Thymus (tissue), 14 donors: ENCODE data around the gene MORC1. TPM values are rescaled to one million over a fixed set of nuclear protein-coding genes. Genes with fewer than 3 reads are reported as not detected.

Source experiments
- DNase-seq, 9 donors: peaks; one replicate each; pipeline ENCODE4 v3.0.0-alpha.2; 2013; ENCODE audit warnings: low spot score in 9 of 9, low read depth in 6 of 9, missing footprints in 1 of 9
- H3K27ac ChIP-seq, 2 donors: one replicate each; pipeline ENCODE4 v1.5.1; 2013; ENCODE audit warnings: control low read depth in 1 of 2, low read depth in 1 of 2, low read length in 1 of 2, mild to moderate bottlenecking in 1 of 2, moderate library complexity in 1 of 2
- H3K27me3 ChIP-seq, 2 donors: one replicate each; pipeline ENCODE4 v1.5.1; 2013; ENCODE audit warnings: low read length in 1 of 2; ENCODE audit not compliant: control insufficient read depth in 2 of 2, insufficient read depth in 1 of 2
- H3K36me3 ChIP-seq, 2 donors: one replicate each; pipeline ENCODE4 v1.5.1; 2013; ENCODE audit warnings: low read length in 1 of 2, mild to moderate bottlenecking in 1 of 2, moderate library complexity in 1 of 2; ENCODE audit not compliant: control insufficient read depth in 2 of 2, insufficient read depth in 2 of 2
- H3K4me1 ChIP-seq, 2 donors: one replicate each; pipeline ENCODE4 v1.5.1; 2013; ENCODE audit warnings: low read length in 2 of 2; ENCODE audit not compliant: control insufficient read depth in 2 of 2, insufficient read depth in 2 of 2
- H3K4me3 ChIP-seq, 2 donors: one replicate each; pipeline ENCODE4 v1.5.1; 2013; ENCODE audit warnings: low read length in 2 of 2, control low read depth in 1 of 2, mild to moderate bottlenecking in 1 of 2
- H3K9me3 ChIP-seq, 2 donors: one replicate each; pipeline ENCODE4 v1.5.1; 2013; ENCODE audit warnings: low read length in 1 of 2, mild to moderate bottlenecking in 1 of 2; ENCODE audit not compliant: control insufficient read depth in 2 of 2, insufficient read depth in 1 of 2
- WGBS: extraction: QIAGEN DNeasy Blood & Tissue Kit; methylation state at CpG from one replicate; pipeline ENCODE4 v1.1.7; 2013; 5-methylcytosine and 5-hydroxymethylcytosine counted together
- long read RNA-seq, 10 donors: transcript quantifications; one replicate each; lab custom pipeline, GENCODE V29; 2026
- polyA plus RNA-seq: library from polyadenylated mRNA; stranded (reverse); fragments of 200-250 nt; gene quantifications from one replicate; pipeline ENCODE4 v1.2.3, GENCODE V29; 2013
- total RNA-seq: library from RNA; stranded (reverse); fragments of 120-200 nt; gene quantifications from one replicate; pipeline ENCODE4 v1.2.4, GENCODE V29; 2013
- donor health status: healthy.

Gene MORC1
- 0.05 TPM for total RNA-seq
- 0.27 TPM for polyA plus RNA-seq
- long read RNA-seq, donor 1, result 0 reads
- long read RNA-seq, donor 2, result 0 reads
- long read RNA-seq, donor 3, result 0 reads
- long read RNA-seq, donor 4, result 0 reads
- long read RNA-seq, donor 5, result 0 reads
- long read RNA-seq, donor 6, result 0 reads
- long read RNA-seq, donor 7, result 0 reads
- long read RNA-seq, donor 8, result 0 reads
- long read RNA-seq, donor 9, result 0 reads
- long read RNA-seq, donor 10, result 0 reads

GRCh38 chr3:109117939-109118338, at the start of gene MORC1:
TSS of gene MORC1 (minus strand) at chr3:109118134. CDS start at chr3:109118059, 75 bp downstream.
- Histone ChIP-seq H3K27ac (no peak within 1 kb of the TSS), H3K36me3 (no peaks in the 10 kb centered on the region), H3K27me3 (no peaks in the 10 kb centered on the region), H3K9me3 (no peaks in the 10 kb centered on the region), H3K4me3 (no peak within 1 kb of the TSS), H3K4me1 (no peaks in the 10 kb centered on the region)
- 97% methylated on average over 38 of the region's 38 CpGs for WGBS
- DNase-seq, result no peak

GRCh38 chr3:109165905-109166304, 48.0 kb upstream of the MORC1 start:
- no peaks in the 10 kb centered on the region for H3K9me3 ChIP-seq
- no peak for DNase-seq
- no peak overlapping the region for H3K27ac ChIP-seq
- 97% methylated on average over 4 of the region's 4 CpGs for WGBS
- H3K27me3 ChIP-seq, result no peaks in the 10 kb centered on the region
- H3K4me1 ChIP-seq, result no peaks in the 10 kb centered on the region
- H3K4me3 ChIP-seq, result no peak overlapping the region
- no peaks in the 10 kb centered on the region for H3K36me3 ChIP-seq

DNA sequence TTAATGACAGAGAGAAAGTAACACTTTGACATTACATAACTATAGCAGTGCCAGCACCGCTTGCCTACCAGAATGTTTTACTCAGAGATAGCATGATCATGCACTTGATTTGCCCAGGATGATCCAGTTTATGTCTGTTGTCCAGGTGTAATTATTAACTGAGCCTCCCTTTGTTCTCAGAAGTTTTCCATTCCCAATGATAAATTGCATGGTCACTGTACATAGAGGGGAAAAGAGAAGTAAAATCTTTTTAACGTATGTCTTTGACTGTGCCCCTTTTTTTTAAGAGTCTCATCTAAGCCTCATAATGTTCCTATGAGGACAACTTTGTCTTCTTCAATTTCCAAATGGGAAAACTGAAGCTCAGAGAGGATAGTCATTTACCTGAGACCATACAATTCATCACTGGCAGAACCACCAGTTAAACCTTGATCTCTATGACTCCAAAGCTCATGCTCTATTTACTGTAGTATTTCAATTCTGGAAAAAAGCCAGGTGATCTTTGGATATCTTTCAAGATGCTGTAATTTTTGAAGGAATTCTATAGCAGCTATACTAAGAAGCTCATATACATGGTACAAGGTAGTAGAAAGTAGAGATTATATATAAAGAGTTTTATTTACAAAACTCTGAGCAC, 43.7 kb upstream of the MORC1 start:
- Histone ChIP-seq H3K4me3 (no peak overlapping the region), H3K4me1 (no peaks in the 10 kb centered on the region), H3K36me3 (no peaks in the 10 kb centered on the region), H3K27ac (no peak overlapping the region), H3K9me3 (no peaks in the 10 kb centered on the region), H3K27me3 (no peaks in the 10 kb centered on the region)
- WGBS, result 43% methylated on average over 2 of the region's 2 CpGs
- no peak for DNase-seq

DNA sequence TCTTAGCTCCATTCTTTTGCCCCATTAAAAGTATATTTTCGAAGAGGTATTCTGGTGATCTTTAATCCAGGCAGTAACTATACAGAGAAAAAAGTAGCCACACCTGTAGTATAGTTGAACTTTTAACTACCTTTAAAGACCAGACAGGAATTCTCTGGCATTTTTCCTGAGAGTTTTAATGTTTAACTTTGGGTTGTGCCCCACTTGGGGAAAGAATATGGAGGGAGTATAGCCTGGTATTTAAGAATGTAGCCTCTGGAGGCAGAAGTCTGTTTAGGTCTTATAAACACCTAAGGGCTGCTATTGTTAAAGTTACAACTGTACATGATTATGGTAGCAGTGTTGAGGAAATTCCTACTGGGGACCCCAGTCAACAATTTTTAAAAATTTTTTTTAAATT, 37.9 kb upstream of the MORC1 start:
- Histone ChIP-seq H3K27me3 (no peaks in the 10 kb centered on the region), H3K27ac (no peak overlapping the region), H3K36me3 (no peaks in the 10 kb centered on the region), H3K4me1 (no peaks in the 10 kb centered on the region), H3K9me3 (no peaks in the 10 kb centered on the region), H3K4me3 (no peak overlapping the region)
- DNase-seq, result no peak
- 95% methylated on average over 1 of the region's 1 CpG for WGBS

GRCh38 chr3:109154979-109155378, 37.0 kb upstream of the MORC1 start:
- WGBS, result 96% methylated on average over 2 of the region's 2 CpGs
- H3K27me3 ChIP-seq, result no peaks in the 10 kb centered on the region
- no peak for DNase-seq

GRCh38 chr3:109152320-109152719, 34.4 kb upstream of the MORC1 start:
- no peaks in the 10 kb centered on the region for H3K9me3 ChIP-seq
- WGBS, result 96% methylated on average over 4 of the region's 4 CpGs
- no peaks in the 10 kb centered on the region for H3K27me3 ChIP-seq
- no peak overlapping the region for H3K27ac ChIP-seq
- no peak overlapping the region for H3K4me3 ChIP-seq
- H3K4me1 ChIP-seq, result no peaks in the 10 kb centered on the region
- no peak for DNase-seq
- no peaks in the 10 kb centered on the region for H3K36me3 ChIP-seq

More at GRCh38 chr3:109154979-109155378, 37.0 kb upstream of the MORC1 start:
- Histone ChIP-seq H3K4me3 (no peak overlapping the region), H3K4me1 (no peaks in the 10 kb centered on the region), H3K36me3 (no peaks in the 10 kb centered on the region), H3K27ac (no peak overlapping the region), H3K9me3 (no peaks in the 10 kb centered on the region)

- Histone ChIP-seq H3K9me3 (no peaks in the 10 kb centered on the region), H3K27me3 (no peaks in the 10 kb centered on the region), H3K27ac (no peak overlapping the region), H3K4me1 (no peaks in the 10 kb centered on the region), H3K4me3 (no peak overlapping the region), H3K36me3 (no peaks in the 10 kb centered on the region)
- no peak for DNase-seq
- 99% methylated on average over 2 of the region's 2 CpGs for WGBS
Observed at GRCh38 chr3:109149078-109149477, 31.1 kb upstream of the MORC1 start.

DNA sequence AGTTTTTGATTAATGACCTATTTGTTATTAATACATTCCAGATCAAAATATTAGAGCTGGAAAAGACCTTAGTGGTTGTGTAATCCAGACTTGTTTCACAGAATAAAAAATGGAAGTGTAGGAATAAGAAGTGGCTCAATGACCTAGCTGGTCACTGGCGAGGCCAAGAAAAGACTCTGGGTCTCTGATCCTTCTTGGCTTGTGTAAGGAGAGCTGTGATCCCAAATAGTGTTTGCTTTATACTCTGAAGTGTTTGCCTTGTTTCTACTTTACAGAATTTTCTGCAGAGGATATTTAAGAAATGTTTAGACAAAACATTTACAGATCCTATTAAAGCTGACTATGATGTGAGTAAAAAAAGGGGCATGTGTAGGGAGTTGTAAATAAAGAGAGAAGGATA, 25.7 kb upstream of the MORC1 start:
- H3K27me3 ChIP-seq, result no peaks in the 10 kb centered on the region
- no peak for DNase-seq
- H3K36me3 ChIP-seq, result no peaks in the 10 kb centered on the region
- H3K9me3 ChIP-seq, result no peaks in the 10 kb centered on the region
- WGBS, result 92% methylated on average over 1 of the region's 1 CpG
- H3K4me3 ChIP-seq, result no peak overlapping the region
- H3K27ac ChIP-seq, result no peak overlapping the region
- no peaks in the 10 kb centered on the region for H3K4me1 ChIP-seq

DNA sequence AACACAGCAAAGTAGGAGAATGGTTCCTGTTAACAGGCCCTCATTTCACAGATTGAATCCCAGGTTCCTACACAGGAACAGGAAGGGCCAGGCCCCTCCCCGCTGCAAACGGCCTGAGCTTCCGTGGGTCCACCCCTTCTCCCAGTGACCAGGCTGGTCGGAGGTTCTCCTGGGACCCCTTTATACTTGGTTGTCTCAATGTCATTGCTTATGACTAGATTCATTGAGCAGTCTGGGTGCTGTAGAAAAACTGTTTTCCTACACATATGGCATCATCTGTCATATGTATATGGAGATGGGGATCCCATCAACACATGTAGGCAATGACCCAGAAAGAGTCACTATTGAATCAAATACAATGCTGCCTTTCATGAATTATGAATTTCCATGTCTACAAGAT, 22.4 kb upstream of the MORC1 start:
- H3K9me3 ChIP-seq, result no peaks in the 10 kb centered on the region
- no peak overlapping the region for H3K27ac ChIP-seq
- H3K4me1 ChIP-seq, result no peaks in the 10 kb centered on the region
- H3K36me3 ChIP-seq, result no peaks in the 10 kb centered on the region
- no peaks in the 10 kb centered on the region for H3K27me3 ChIP-seq
- WGBS, result 97% methylated on average over 4 of the region's 4 CpGs
- no peak for DNase-seq
- H3K4me3 ChIP-seq, result no peak overlapping the region
